HG03135 (cell line): Measurements from ENCODE around the gene PRR33.

Source experiments
- ATAC-seq: cut with Tn5 transposase; IDR thresholded peaks from one replicate; pipeline ENCODE4 v1.9.1; 2021; ENCODE audit warnings: mild to moderate bottlenecking, moderate library complexity; ENCODE audit not compliant: unreplicated experiment

PRR33 gene

GRCh38 chr11:1839924-1840779 lies 51.5 kb downstream of the PRR33 start:
- no peak for ATAC-seq

- no peak for ATAC-seq
Measured at GRCh38 chr11:1839204-1839923, 52.3 kb downstream of the PRR33 start.

- ATAC-seq, result no peak
Measured at GRCh38 chr11:1838426-1839144, 53.1 kb downstream of the PRR33 start, which contains the start of gene TNNI2. Gene TNNI2, plus strand, starts transcription at chr11:1838981. Its CDS starts 716 bp downstream, at chr11:1839697.
